ENCODE data around the gene ANXA11.
"Not testable (repeated sequence)": the region's sequence is repeated elsewhere in the genome, so short reads cannot be mapped to it uniquely, and the experiment has no call there.

Gene ANXA11

GRCh38 chr10:80165173-80165572 is 40.2 kb downstream of the ANXA11 start:
- DNase-seq, result no peak

GRCh38 chr10:80164596-80164995 is 40.7 kb downstream of the ANXA11 start:
- DNase-seq, result no peak

DNA sequence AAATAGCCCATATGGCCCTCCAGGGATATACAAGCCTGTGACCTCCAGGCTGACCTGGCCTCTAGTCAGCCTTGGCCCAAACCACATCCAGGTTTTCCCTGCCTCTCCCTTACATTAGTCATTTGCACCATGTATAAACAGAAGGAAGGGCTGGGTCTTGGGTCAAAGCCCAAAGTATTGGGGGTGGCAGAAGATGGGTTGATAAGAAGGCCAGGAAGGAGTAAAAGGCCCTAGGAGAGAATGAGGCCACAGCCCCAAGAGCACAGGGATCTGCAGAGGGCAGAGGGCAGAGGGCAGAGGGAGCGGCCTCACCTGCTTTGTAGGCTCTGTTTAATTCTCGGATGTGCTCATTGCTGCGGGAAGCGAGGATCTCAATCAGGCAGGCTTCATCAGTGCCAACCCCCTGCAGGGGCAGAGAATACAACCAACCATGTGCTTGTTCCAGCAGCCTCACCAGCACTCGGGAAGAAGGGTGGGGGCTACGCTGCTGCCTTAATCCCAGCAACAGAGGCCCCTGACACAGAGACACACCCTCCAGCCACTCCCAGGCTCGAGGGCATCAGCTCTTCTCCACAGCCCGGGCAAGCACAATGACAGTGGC is 41.5 kb downstream of the ANXA11 start:
- DNase-seq, result no peak

DNA sequence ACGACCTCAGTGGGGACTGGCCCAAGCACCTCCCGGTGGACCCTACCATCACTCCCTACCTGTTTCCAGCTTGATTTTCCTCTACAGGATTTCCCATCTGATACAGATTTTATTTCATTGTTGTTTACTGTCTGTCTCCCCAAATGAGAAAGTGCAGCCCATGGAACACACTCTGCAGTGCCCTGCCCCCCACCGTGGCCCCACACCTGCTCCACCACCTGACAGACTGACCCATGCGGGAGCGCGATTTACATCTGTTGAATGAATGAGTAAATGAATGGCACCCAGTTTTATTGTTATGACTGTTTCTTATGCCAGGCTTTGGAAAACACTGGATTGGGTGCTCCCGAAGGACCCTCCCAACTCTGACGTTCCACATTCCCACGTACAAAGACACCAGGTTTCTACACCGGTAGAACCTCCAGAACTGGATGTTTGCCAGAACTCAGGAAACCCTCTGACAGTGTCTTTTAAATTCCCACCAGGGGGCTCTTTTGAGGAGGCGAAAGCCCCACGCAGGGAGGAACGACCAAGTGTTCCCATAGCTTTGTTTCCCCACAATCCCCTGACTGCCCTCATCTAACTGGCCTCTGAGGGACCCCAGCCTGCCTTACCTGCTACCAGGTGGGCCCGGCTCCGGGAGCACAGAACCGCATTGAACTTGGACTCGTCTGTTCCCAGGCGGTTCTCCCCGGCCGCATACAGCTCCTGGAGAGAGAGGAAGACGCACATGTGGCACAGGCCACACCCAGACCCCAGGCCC is 43.8 kb downstream of the ANXA11 start:
- DNase-seq, result no peak

DNA sequence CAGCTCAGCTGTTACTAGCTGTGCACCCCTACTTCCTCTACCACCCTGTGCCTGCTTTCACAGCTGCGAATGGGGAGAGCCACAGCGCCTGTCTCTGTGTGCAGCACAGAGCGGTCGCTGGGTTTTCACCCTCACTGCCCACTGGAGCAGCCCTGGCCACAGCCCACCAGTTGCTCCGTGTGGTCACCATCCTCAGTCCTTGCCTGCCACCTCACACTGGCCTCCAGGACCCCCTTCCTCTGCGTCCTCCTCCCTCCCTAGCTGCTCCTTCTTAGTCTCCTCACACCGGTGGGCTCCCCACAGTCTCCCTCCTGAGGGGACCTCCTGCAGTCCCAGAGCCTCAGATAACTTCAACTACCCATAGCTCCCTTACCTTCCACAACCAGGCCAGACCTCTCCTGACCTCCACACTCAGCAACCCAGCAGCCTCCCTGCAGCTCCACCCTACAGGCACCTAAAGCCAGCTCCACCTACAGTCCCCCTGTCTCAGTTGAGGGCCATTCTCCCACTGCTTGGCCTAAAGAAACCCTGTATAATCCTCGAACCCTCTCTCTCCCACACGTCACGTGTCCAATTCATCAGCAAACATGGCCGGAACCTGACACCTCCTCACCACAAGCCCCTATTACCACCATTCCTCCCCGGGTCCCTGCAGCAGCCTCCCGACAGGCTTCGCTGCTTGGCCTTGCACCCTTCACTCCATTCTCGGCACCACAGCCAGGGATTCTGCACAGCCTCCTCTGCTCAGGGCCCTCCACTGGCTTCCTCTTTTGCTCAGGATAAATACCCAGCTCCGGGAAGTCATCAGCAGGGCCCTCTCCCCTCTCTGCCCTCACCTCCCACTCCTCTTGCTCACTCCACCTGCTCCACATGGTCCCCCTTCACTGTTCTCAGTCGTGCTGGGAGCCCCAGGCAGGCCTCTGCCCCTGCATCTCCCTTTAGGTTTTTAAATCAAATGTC is 44.7 kb downstream of the ANXA11 start:
- no peak for DNase-seq

DNA sequence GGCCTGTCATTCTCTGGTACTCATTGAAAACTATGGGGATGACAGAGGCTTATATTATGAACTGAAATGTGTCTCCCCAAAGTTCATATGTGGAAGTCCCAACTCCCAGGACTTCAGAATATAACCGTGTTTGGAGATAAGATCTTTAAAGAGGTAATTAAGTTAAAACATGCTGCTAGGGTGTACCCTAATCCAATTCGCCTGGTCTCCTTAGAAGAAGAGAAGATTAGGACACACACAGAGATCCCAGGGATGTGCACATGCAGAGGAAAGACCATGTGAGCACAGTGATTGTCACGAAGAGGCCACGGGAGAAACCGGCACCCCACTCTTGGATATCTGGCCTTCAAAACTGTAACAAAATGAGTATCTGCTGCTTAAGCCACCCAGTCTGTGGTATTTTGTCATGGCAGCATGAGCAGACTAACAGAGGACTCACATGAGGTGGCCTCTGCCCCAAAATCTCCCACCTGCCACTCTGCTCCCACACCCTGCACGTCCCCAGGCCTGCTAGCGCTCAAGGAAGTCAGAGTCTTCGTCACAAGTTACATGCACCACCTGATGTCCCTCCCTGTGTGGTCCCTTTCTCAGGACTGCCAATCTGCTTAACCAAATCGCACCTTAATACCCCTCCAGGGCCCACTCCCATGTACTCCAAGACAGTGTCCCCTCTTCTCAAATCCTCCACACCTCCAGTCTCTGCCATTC is 46.0 kb downstream of the ANXA11 start:
- DNase-seq, result no peak

DNA sequence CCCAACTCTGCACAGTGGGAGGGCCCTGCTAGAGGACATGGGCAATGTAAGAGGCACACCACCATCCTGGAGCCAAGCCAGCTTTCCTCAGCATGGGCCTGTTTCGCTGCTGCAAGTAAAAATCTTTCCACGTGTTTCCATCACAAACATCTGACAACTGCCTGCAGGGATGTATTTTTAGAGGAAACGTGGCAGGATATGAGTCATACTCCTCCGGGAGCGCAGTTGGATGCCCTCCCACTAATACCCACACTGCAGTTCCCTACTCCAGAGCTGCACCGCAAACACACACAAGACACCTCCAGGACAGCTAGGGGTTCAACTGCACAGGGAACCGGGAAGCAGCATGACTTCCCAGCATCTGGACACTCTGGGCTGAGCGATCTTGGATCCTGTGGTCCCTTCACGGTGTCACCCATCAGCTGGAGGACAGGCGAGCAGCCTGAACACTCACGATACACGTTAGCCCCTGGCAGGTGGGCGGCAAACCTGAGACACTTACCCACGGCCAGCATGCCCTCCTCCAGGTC is 46.7 kb downstream of the ANXA11 start:
- no peak for DNase-seq

- DNase-seq, result no peak
These were observed 47.2 kb downstream of the ANXA11 start for GRCh38 chr10:80158126-80158525.

- DNase-seq, result no peak
These were observed 47.8 kb downstream of the ANXA11 start for GRCh38 chr10:80157561-80157960.

- no peak for DNase-seq
These were observed 49.1 kb downstream of the ANXA11 start for GRCh38 chr10:80156216-80156615.

DNA sequence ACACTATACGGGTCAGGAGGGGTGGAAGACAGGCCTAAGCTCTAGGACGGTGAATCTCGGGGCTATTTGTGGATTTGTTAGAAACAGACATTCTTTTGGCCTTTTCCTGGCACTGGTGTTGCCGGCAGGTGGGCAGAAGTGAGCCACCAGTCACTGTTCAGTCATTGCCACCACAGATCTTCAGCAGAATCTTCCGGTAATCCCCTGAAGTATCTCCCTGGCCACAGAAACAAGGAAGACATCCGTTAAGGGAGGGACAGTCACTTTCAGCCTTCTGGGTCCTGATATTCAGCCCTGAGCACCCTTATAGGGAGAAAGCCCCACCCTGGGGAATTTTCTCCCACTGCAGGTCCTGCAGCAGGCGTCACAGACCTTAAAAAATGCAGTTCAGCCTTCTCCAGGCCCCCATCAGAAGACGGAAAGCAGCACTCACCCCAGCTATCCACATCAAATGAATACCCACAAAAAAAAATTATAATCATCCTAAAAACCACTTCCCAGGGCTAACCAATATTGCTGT is 49.6 kb downstream of the ANXA11 start:
- DNase-seq, result no peak

- no peak for DNase-seq
These were observed 50.2 kb downstream of the ANXA11 start for GRCh38 chr10:80154978-80155695.

DNA sequence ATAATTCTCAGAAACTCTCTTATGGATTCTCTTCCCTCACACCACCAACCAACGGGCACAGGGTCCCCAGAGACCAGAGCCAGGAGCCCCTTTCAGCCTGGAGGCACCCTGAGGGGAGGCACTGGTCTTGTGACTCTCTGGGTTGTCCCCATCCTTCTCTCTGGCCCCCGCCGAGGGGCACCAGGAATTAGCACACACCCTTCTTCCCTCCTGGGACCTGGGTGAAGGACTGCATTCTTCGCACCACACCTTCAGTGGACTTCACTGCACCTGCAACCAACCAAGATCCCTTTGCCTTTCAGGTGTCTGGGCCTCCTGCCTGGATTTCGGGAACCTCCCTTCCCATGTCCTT is 50.7 kb downstream of the ANXA11 start:
- DNase-seq, result no peak

DNA sequence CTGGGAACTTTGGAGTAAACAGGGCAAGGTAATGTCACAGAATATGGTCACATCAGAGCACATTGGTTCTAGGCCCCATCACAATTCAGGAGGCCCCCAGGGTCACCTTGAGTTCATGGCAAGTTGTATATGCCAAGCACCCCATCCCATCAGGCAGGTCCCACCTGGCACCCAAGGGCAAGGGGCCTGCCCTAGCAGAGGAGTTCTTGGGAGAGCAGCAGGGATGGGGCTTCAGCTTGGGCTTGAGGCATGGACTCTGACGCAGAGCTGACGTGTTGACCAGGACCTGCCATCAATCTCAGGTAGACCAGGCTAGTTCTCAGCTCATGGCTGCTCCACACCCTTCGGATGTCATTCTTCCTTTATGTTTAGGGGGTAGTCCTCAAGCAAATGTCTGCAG is 51.9 kb downstream of the ANXA11 start:
- DNase-seq, result no peak

GRCh38 chr10:80152820-80153219 is 52.5 kb downstream of the ANXA11 start:
- no peak for DNase-seq

DNA sequence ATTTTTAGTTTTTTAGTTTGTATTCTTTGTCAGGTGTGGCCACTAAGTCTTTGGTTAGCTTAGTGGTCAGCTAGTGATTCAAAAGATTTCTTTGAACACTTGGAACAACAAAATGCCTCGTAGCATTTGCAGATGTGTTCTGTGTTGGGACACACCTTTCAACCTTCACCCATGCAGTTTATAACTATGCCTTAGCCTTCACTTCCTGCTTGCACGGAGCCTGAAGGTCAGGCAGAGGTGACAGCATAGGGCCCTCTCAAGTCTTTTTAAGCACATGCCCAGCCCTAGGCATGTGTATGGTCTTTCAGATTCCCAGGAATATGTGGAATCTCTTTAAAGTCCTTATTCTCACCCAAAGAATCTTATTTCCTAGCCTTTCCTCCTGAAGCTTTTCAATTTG is 55.2 kb downstream of the ANXA11 start:
- DNase-seq, result no peak

DNA sequence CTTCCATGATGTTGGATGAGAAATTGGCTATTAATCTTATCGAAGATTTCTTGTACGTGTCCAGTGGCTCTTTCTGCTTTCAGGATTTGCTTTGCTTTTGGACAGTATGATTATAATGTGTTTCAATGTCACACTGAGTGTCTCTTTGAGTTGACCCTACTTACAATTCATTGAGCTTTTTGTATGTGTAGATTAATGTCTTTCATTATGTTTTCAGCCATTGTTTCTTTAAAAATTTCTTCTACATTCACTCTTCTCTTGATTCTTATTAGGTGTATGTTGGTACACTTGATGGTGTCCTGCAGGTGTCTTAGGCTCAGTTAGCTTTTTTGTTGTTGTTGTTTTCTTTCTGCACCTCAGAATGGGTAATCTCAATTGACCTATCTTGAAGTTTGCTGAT is 56.2 kb downstream of the ANXA11 start:
- no peak for DNase-seq

- DNase-seq, result no peak
These were observed 57.1 kb downstream of the ANXA11 start for GRCh38 chr10:80148166-80148805.

DNA sequence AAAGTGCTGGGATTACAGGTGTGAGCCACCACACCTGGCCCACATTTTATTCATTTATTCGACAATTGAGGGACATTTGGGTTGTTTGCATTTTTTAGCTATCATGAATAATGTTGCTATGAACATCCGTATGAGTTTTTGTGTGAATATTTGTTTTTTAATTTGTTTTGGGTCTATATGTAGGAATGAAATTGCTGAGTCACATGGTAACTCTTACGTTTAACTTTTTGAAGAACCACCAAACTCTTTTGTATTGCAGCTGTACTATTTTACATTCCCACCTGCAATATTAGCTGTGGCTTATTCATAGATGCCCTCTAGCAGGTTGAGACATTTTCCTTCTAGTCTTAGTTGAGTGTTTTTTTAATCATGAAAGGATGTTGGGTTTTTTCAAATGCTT is 58.4 kb downstream of the ANXA11 start:
- no peak for DNase-seq

- not testable (repeated sequence) for DNase-seq
These were observed 59.7 kb downstream of the ANXA11 start for GRCh38 chr10:80145406-80146308.
